ENCODE measurements around the gene DLG2.
A peak's percentile ranks its signal among the peaks of the same experiment; 100 is the strongest.

Gene DLG2

DNA sequence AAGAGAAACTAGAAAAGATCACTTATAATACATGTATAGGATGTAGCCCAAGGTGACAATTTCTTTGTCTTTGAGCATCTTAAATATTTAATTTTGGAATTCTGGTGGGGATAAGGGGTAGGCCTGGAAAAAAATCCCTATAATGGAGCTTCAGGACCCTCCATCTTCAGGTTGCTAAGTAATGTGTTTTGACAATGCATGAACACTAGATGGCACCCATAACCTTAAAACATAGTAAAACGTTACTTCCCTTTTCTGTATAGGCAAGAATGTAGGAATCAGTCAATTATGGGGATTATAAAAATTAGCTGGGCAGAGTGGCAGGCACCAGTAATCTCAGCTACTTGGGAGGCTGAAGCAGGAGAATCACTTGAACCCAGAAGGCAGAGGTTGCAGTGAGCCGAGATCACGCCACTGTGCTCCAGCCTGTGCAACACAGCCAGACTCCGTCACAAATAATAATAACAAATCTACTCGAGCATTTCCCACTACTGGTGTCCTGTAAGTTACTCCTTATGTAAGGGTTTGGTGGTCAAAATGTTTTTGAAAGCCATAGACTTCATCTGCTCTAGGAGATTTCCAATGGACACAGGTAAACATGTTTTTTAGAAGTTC lies 1799.1 kb downstream of the DLG2 start:
- peak overlapping the region; percentile 76 for H3K4me2 ChIP-seq (ENCODE audit: low read length)
- peak overlapping the region; percentile 47 for H3K4me3 ChIP-seq (ENCODE audit: low read length)
- H3K9me3 ChIP-seq (replicated peaks; ENCODE audit: low read length) = no peaks in the 10 kb centered on the region
- peaks cover 22% of the 10 kb centered on the region for H3K4me1 ChIP-seq (ENCODE audit: control insufficient read depth, insufficient read depth, low read length)
- H3K9ac ChIP-seq (ENCODE audit: low read depth, low read length) = peak overlapping the region; percentile 51
- no peaks in the 10 kb centered on the region for H3K27me3 ChIP-seq (ENCODE audit: control insufficient read depth, insufficient read depth, low read length)
- H3K36me3 ChIP-seq (ENCODE audit: insufficient read depth, low read length) = no peaks in the 10 kb centered on the region

DNA sequence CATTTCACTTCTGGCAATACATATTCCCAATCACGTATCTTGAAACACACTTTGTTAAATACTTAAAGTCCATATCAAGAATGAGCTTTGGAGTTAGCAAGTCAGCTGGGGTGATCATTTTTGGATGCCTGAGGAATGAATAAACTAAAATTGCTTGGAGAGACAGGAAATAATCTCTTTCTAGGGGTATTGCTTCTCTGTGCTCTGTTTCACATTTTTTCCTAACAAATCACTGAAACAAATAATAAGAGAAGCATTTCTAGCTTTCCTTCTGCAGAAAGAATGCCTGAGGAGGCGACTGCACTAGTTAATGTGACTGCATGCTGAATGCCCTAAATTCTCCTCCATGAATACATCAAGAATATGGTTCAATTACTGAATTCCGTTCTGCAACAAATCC lies 1799.6 kb downstream of the DLG2 start:
- H3K9ac ChIP-seq (ENCODE audit: low read depth, low read length) = peak overlapping the region; percentile 51
- H3K4me1 ChIP-seq (ENCODE audit: control insufficient read depth, insufficient read depth, low read length) = peaks cover 22% of the 10 kb centered on the region
- no peaks in the 10 kb centered on the region for H3K36me3 ChIP-seq (ENCODE audit: insufficient read depth, low read length)
- peak overlapping the region; percentile 47 for H3K4me3 ChIP-seq (ENCODE audit: low read length)
- H3K4me2 ChIP-seq (ENCODE audit: low read length) = peak overlapping the region; percentile 76
- no peaks in the 10 kb centered on the region for H3K27me3 ChIP-seq (ENCODE audit: control insufficient read depth, insufficient read depth, low read length)
- H3K9me3 ChIP-seq (replicated peaks; ENCODE audit: low read length) = no peaks in the 10 kb centered on the region

DNA sequence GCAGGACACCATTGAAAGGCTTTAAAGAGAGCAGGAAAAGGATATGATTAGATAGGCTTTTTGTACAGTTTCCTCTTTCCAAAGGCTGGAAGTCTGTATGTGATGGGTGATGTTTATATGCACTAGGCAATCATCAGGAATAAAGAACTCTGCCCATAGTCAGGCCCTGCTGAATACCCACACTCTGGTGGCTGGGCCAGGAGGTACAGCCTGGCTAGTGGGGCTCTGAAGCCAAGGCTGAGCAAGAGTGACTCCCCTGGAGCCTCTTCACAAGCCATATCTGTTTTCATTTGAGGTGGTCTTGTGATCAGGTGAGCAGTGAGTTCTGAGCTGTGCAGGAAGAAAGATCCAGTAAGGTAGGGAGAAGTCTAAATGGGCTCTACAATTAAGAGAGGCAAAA lies 1801.1 kb downstream of the DLG2 start:
- peaks cover 22% of the 10 kb centered on the region for H3K4me1 ChIP-seq (ENCODE audit: control insufficient read depth, insufficient read depth, low read length)
- no peaks in the 10 kb centered on the region for H3K36me3 ChIP-seq (ENCODE audit: insufficient read depth, low read length)
- H3K27me3 ChIP-seq (ENCODE audit: control insufficient read depth, insufficient read depth, low read length) = no peaks in the 10 kb centered on the region
- no peak overlapping the region for H3K4me3 ChIP-seq (ENCODE audit: low read length)
- no peak overlapping the region for H3K4me2 ChIP-seq (ENCODE audit: low read length)
- H3K9ac ChIP-seq (ENCODE audit: low read depth, low read length) = no peak overlapping the region
- no peaks in the 10 kb centered on the region for H3K9me3 ChIP-seq (replicated peaks; ENCODE audit: low read length)

DNA sequence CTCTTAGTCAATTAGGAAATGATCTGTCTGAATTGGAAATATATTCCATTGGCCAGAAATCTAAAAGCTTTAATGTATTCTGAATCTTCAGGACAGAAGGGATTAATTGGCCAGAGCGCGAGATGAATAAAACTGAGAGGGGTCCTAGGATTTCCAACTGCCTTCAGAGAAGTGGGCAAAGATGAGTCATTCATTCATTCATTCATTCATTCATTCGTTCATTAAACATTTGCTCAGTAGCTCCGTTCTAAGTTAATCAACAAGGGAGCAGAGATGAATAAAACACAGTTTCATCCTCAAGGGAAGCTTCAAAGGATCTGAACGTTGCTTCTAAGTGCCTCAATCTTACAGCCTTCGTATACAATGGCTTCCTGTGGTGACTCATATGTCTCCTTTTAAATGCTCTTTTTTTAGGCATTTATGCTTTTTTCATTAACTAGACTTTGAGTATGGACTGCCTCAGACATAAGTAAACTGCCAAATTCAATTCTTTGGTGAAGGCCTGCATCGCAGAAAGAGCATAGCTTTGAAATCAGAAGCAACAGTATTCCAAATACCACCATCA lies 1803.6 kb downstream of the DLG2 start:
- peaks cover 21% of the 10 kb centered on the region for H3K4me1 ChIP-seq (ENCODE audit: control insufficient read depth, insufficient read depth, low read length)
- H3K27me3 ChIP-seq (ENCODE audit: control insufficient read depth, insufficient read depth, low read length) = no peaks in the 10 kb centered on the region
- no peaks in the 10 kb centered on the region for H3K9me3 ChIP-seq (replicated peaks; ENCODE audit: low read length)
- H3K4me3 ChIP-seq (ENCODE audit: low read length) = no peak overlapping the region
- H3K36me3 ChIP-seq (ENCODE audit: insufficient read depth, low read length) = no peaks in the 10 kb centered on the region
- H3K9ac ChIP-seq (ENCODE audit: low read depth, low read length) = no peak overlapping the region
- H3K4me2 ChIP-seq (ENCODE audit: low read length) = no peak overlapping the region

DNA sequence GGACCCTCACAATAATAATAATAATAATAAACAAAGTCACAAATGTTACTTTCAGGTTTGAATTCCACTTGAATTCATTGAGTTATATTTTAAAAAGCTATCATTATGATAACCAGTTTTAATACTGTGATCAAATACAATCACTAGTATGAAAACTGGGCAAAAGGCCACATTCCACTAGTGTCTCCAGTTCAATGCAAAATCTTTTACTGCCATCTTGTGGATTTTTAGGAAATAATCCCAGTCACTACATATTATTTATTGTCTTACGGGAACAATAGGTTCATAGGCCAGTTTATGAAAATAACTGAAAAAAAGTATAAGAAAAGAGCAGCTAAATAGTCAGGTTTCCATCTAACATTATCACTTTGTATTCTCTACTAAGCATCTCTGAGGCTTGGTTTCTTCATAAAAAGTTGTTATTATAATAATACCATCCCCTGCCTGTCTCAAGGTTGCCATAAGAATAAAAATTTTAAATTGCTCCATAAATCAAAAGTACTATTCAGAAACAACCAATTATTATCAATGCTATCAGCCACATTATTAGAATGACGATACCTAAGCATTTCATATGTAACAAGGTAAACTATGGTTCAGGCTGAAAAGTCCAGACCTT lies 1807.1 kb downstream of the DLG2 start:
- no peak overlapping the region for H3K4me2 ChIP-seq (ENCODE audit: low read length)
- H3K27me3 ChIP-seq (ENCODE audit: control insufficient read depth, insufficient read depth, low read length) = no peaks in the 10 kb centered on the region
- no peaks in the 10 kb centered on the region for H3K36me3 ChIP-seq (ENCODE audit: insufficient read depth, low read length)
- H3K4me3 ChIP-seq (ENCODE audit: low read length) = no peak overlapping the region
- no peak overlapping the region for H3K9ac ChIP-seq (ENCODE audit: low read depth, low read length)
- no peaks in the 10 kb centered on the region for H3K9me3 ChIP-seq (replicated peaks; ENCODE audit: low read length)
- H3K4me1 ChIP-seq (ENCODE audit: control insufficient read depth, insufficient read depth, low read length) = peaks cover 12% of the 10 kb centered on the region

DNA sequence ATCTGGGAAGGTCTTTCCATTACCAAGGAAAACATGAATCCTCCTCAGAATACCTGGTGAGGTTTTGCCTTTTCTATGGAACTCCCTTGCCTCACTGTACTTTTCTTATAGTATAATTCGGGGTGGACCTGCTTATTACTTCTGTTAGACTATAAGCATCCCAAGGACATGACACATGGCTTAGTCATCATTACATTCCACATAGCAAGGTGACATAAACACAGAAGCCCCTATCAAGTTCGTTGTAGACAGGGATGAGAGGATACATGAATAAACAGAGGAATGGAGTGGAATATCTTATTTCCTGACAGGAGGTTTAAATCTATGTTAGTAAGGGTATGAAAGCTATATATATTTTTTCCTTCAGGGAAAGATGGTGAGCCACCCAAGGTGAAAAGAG lies 1808.8 kb downstream of the DLG2 start:
- Histone ChIP-seq H3K4me3 (ENCODE audit: low read length) (no peak overlapping the region), H3K9ac (ENCODE audit: low read depth, low read length) (no peak overlapping the region), H3K27me3 (ENCODE audit: control insufficient read depth, insufficient read depth, low read length) (no peaks in the 10 kb centered on the region), H3K4me1 (ENCODE audit: control insufficient read depth, insufficient read depth, low read length) (peaks cover 12% of the 10 kb centered on the region), H3K4me2 (ENCODE audit: low read length) (no peak overlapping the region), H3K36me3 (ENCODE audit: insufficient read depth, low read length) (no peaks in the 10 kb centered on the region), H3K9me3 (replicated peaks; ENCODE audit: low read length) (no peaks in the 10 kb centered on the region)

DNA sequence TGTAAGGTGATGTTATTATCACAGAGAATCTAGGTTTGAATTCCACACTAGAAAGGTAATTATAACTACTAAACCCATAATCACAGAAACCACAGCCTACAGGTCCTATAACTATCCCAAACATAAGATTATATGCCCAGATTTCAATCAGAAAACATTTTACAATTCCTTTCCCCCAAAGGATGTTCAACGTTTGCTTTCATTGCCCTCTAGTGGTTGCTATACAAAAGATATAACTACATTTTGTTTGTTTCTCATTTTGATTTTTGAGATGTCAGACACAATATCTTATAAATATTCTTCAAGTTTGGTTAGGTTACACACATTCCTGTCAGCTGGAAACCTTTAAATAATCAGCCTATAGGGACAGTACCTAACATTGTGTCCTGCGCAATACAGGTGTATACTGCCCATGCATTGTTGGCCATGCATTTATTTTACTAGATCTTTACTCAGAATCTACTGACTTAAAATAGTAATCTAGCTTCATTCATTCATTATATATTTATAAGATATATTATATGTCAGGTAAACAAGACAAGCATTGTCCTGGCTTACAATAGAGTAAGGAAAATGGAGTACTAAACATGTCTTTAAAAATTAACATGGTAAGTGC lies 1810.5 kb downstream of the DLG2 start:
- Histone ChIP-seq H3K9ac (ENCODE audit: low read depth, low read length) (no peak overlapping the region), H3K27me3 (ENCODE audit: control insufficient read depth, insufficient read depth, low read length) (peaks cover 6% of the 10 kb centered on the region), H3K36me3 (ENCODE audit: insufficient read depth, low read length) (no peaks in the 10 kb centered on the region), H3K9me3 (replicated peaks; ENCODE audit: low read length) (no peaks in the 10 kb centered on the region), H3K4me2 (ENCODE audit: low read length) (no peak overlapping the region), H3K4me1 (ENCODE audit: control insufficient read depth, insufficient read depth, low read length) (peaks cover 12% of the 10 kb centered on the region), H3K4me3 (ENCODE audit: low read length) (no peak overlapping the region)

DNA sequence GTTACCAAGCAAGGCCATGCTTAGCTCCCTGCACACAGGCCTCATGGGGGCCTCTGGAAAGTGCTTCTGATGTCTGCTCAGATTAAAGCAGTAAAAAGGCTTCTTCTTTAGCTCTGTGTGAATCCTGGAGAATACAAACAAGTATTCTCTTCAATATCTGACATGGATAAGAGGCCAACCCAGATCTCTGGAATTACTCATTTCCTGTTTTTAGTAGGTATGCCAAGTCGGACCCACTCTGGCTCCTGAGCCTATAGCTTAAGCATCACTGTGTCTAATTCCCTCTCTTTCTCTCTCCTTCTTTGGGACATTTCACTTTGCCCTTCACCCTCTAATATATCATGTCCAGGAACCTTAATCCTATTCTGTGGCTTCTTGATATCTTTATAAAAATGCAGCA lies 1811.4 kb downstream of the DLG2 start:
- Histone ChIP-seq H3K36me3 (ENCODE audit: insufficient read depth, low read length) (no peaks in the 10 kb centered on the region), H3K9me3 (replicated peaks; ENCODE audit: low read length) (no peaks in the 10 kb centered on the region), H3K4me1 (ENCODE audit: control insufficient read depth, insufficient read depth, low read length) (peaks cover 12% of the 10 kb centered on the region), H3K27me3 (ENCODE audit: control insufficient read depth, insufficient read depth, low read length) (peaks cover 11% of the 10 kb centered on the region), H3K4me2 (ENCODE audit: low read length) (no peak overlapping the region), H3K4me3 (ENCODE audit: low read length) (no peak overlapping the region), H3K9ac (ENCODE audit: low read depth, low read length) (no peak overlapping the region)

DNA sequence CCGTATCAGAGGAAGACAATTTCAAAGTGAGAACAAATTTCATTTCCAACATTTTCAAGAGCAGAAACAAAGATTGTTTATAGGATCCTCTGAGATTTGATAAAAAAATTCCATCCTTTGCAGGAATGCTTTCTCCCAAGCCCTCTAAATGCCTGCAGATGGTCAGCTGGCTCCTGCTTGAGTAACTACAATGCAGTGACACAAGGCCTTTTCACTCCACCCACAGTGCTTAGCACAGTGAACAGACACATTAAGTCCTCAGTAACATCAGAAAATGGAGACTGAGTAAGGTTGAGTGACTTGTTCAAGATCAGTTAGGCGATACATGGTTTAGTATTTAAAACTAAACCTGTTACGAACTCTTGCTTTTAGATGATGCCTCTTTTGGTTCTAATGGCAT lies 1813.8 kb downstream of the DLG2 start:
- H3K9me3 ChIP-seq (replicated peaks; ENCODE audit: low read length) = no peaks in the 10 kb centered on the region
- no peaks in the 10 kb centered on the region for H3K36me3 ChIP-seq (ENCODE audit: insufficient read depth, low read length)
- H3K9ac ChIP-seq (ENCODE audit: low read depth, low read length) = no peak overlapping the region
- H3K4me2 ChIP-seq (ENCODE audit: low read length) = no peak overlapping the region
- H3K4me1 ChIP-seq (ENCODE audit: control insufficient read depth, insufficient read depth, low read length) = peaks cover 9% of the 10 kb centered on the region
- no peak overlapping the region for H3K4me3 ChIP-seq (ENCODE audit: low read length)
- H3K27me3 ChIP-seq (ENCODE audit: control insufficient read depth, insufficient read depth, low read length) = peaks cover 19% of the 10 kb centered on the region

DNA sequence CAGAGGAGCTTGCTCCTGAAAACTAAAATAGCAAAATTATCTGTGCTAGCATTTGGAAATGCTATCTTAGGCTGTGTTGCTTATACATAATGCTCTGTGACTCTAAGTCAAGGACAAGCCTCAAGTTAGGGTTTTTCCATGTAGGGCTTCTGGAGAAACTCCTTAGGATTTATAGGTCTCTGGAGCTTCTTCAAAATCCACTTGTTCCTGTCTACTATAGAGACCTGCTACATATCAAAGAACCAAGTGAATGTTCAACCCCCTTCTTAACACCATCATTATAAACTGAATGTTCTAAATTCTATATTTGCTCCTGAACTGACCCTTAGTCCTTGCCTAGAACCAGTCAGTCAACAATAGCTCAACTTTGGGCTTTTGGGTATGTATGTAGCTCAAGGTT lies 1817.9 kb downstream of the DLG2 start:
- peaks cover 32% of the 10 kb centered on the region for H3K27me3 ChIP-seq (ENCODE audit: control insufficient read depth, insufficient read depth, low read length)

DNA sequence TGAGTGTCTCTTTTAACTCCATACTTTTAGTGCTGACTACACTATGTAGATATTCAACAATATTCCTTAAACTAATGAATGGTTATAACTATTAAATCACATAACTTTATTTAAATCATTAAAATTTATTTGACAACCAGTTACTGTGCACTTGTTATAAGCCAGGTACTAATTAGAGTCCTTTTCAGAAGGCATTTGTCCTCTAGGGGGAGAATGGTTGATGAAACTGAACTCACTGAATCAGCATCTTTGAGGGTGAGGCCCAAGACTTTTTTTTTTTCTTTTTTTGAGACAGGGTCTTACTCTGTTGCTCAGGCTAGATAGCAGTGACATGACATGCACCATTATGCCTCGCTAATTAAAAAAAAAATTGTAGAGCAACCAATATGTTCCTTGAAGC lies 1825.3 kb downstream of the DLG2 start:
- Histone ChIP-seq H3K4me3 (ENCODE audit: low read length) (no peak overlapping the region), H3K27me3 (ENCODE audit: control insufficient read depth, insufficient read depth, low read length) (peaks cover 11% of the 10 kb centered on the region), H3K9ac (ENCODE audit: low read depth, low read length) (no peak overlapping the region), H3K36me3 (ENCODE audit: insufficient read depth, low read length) (no peaks in the 10 kb centered on the region), H3K4me2 (ENCODE audit: low read length) (no peak overlapping the region), H3K9me3 (replicated peaks; ENCODE audit: low read length) (no peaks in the 10 kb centered on the region), H3K4me1 (ENCODE audit: control insufficient read depth, insufficient read depth, low read length) (no peaks in the 10 kb centered on the region)

More for the DNA sequence above, 1817.9 kb downstream of the DLG2 start:
- no peak overlapping the region for H3K9ac ChIP-seq (ENCODE audit: low read depth, low read length)
- no peak overlapping the region for H3K4me3 ChIP-seq (ENCODE audit: low read length)
- H3K9me3 ChIP-seq (replicated peaks; ENCODE audit: low read length) = no peaks in the 10 kb centered on the region
- H3K4me1 ChIP-seq (ENCODE audit: control insufficient read depth, insufficient read depth, low read length) = no peaks in the 10 kb centered on the region
- no peaks in the 10 kb centered on the region for H3K36me3 ChIP-seq (ENCODE audit: insufficient read depth, low read length)
- no peak overlapping the region for H3K4me2 ChIP-seq (ENCODE audit: low read length)

Data from skeletal muscle satellite cell (primary cell).